H1 (cell line): ENCODE data around the gene SYNJ1.

Source experiments
- CEBPB ChIP-seq: IDR thresholded peaks from 2 replicates; pipeline ENCODE4 v1.6.1; 2012; ENCODE audit warnings: low read depth, low read length
- EGR1 ChIP-seq: IDR thresholded peaks from 2 replicates; pipeline ENCODE4 v1.6.1; 2011; ENCODE audit warnings: low read depth, low read length, borderline replicate concordance
- EP300 ChIP-seq, 2 experiments: IDR thresholded peaks; 1 replicate in 1 of 2; 2 replicates in 1 of 2; pipeline ENCODE4 v1.6.1; 2011 to 2012; ENCODE audit warnings: low read depth in 2 of 2, low read length in 2 of 2, mild to moderate bottlenecking in 2 of 2, borderline replicate concordance in 1 of 2, inconsistent platforms in 1 of 2, moderate library complexity in 1 of 2
- KDM1A ChIP-seq: fragments of 200-600, 300-600 bp; sonication (generic); IDR thresholded peaks from 2 replicates; pipeline ENCODE4 v1.7.1; 2016; ENCODE audit warnings: mild to moderate bottlenecking, low read length, borderline replicate concordance
- MAFK ChIP-seq: IDR thresholded peaks from 2 replicates; pipeline ENCODE4 v1.6.1; 2012; ENCODE audit warnings: low read depth, mild to moderate bottlenecking, improper control_type of control experiment, low read length
- POLR2A ChIP-seq, 2 experiments: IDR thresholded peaks; 1 replicate in 1 of 2; 2 replicates in 1 of 2; pipeline ENCODE4 v1.6.1; 2011; ENCODE audit warnings: low read depth in 2 of 2, low read length in 2 of 2, mild to moderate bottlenecking in 2 of 2; ENCODE audit errors: control extremely low read depth in 1 of 2
- RFX5 ChIP-seq: IDR thresholded peaks from 2 replicates; pipeline ENCODE4 v1.6.1; 2011; ENCODE audit warnings: low read depth, low read length, improper control_type of control experiment, borderline replicate concordance
- SIRT6 ChIP-seq: IDR thresholded peaks from one replicate; pipeline ENCODE4 v1.7.1; 2012; ENCODE audit warnings: low read length, inconsistent platforms
- SIX5 ChIP-seq: IDR thresholded peaks from 2 replicates; pipeline ENCODE4 v1.6.1; 2011; ENCODE audit warnings: mild to moderate bottlenecking, low read depth, low read length
- SP2 ChIP-seq: IDR thresholded peaks from 2 replicates; pipeline ENCODE4 v1.6.1; 2012; ENCODE audit warnings: mild to moderate bottlenecking, low read length, inconsistent platforms
- SRF ChIP-seq: IDR thresholded peaks from 2 replicates; pipeline ENCODE4 v1.6.1; 2011; ENCODE audit warnings: mild to moderate bottlenecking, low read depth, low read length, moderate library complexity
- TAF1 ChIP-seq: IDR thresholded peaks from 2 replicates; pipeline ENCODE4 v1.6.1; 2011; ENCODE audit warnings: mild to moderate bottlenecking, low read depth, low read length
- TF ChIP-seq, protein P1 (sequence below), 3 experiments: IDR thresholded peaks; 1 replicate in 2 of 3; 2 replicates in 1 of 3; pipeline versions ENCODE4 v1.5.1 to v1.6.1; 2011; ENCODE audit warnings: low read length in 3 of 3, mild to moderate bottlenecking in 3 of 3, inconsistent platforms in 2 of 3, low read depth in 1 of 3, moderate library complexity in 1 of 3; ENCODE audit not compliant: insufficient read depth in 1 of 3; ENCODE audit errors: control extremely low read depth in 1 of 3

GRCh38 chr21:32770871-32771523, 43.2 kb upstream of the SYNJ1 start:
- TF ChIP-seq RFX5 (no peak), TAF1 (0 out of 2 replicates have a peak, but pooled peaks have one; percentile 25), MAFK (no peak), POLR2A (IDR thresholded peaks at IDR 0.05; ENCODE audit: control extremely low read depth in 1 of 2, low read depth in 2 of 2, low read length in 2 of 2) (no peak), EP300 (IDR thresholded peaks at IDR 0.05; ENCODE audit: borderline replicate concordance in 1 of 2, low read depth in 2 of 2, low read length in 2 of 2) (no peak), SIX5 (no peak), EGR1 (no peak), KDM1A (no peak; the same call in 1 of the 2 replicates), SRF (no peak), CEBPB (no peak), SP2 (no peak), SIRT6 (no peak)
- TF ChIP-seq, protein P1, sequence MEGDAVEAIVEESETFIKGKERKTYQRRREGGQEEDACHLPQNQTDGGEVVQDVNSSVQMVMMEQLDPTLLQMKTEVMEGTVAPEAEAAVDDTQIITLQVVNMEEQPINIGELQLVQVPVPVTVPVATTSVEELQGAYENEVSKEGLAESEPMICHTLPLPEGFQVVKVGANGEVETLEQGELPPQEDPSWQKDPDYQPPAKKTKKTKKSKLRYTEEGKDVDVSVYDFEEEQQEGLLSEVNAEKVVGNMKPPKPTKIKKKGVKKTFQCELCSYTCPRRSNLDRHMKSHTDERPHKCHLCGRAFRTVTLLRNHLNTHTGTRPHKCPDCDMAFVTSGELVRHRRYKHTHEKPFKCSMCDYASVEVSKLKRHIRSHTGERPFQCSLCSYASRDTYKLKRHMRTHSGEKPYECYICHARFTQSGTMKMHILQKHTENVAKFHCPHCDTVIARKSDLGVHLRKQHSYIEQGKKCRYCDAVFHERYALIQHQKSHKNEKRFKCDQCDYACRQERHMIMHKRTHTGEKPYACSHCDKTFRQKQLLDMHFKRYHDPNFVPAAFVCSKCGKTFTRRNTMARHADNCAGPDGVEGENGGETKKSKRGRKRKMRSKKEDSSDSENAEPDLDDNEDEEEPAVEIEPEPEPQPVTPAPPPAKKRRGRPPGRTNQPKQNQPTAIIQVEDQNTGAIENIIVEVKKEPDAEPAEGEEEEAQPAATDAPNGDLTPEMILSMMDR (IDR thresholded peaks at IDR 0.05; ENCODE audit: control extremely low read depth in 1 of 3, insufficient read depth in 1 of 3, low read depth in 1 of 3, low read length in 3 of 3): no peak
